Measurements from ENCODE around the gene LTB.

Gene LTB

GRCh38 chr6:31580807-31581433, 1.3 kb downstream of the LTB start:
- Histone ChIP-seq H3K9me3 (ENCODE audit: control insufficient read depth, insufficient read depth, low read depth, low read length) (no peaks in the 10 kb centered on the region), H3K4me3 (ENCODE audit: low read depth, low read length) (peak overlapping the region; percentile 44), H3K36me3 (ENCODE audit: control insufficient read depth in 2 of 2, insufficient read depth in 1 of 2, low read length in 2 of 2) (no peaks in the 10 kb centered on the region), H3K4me1 (ENCODE audit: control insufficient read depth, insufficient read depth, low read length) (peaks cover 4% of the 10 kb centered on the region; the same call in 1 of the 2 replicates), H3K27ac (ENCODE audit: extremely low read depth, low read depth, low read length) (peak overlapping the region; percentile 34; the same call in 1 of the 2 replicates)
- ChIA-PET POLR2A (interaction anchor here (0.6 to 2.1 kb wide), 9 partner anchors 12 to 250 kb away, joined by 3 to 7 read pairs (median 4); partner anchors contain the start of genes DDX39B, HSPA1B, NCR3 and PRRC2A), CTCF (interaction anchor here (0.6 to 18.7 kb wide), 30 partner anchors 8 to 1434 kb away, joined by 3 to 518 read pairs (median 4); partner anchors contain the start of genes AIF1, ATP6V1G2, LTA and MICA)
- TF ChIP-seq ZNF324 (tag by site-specific recombination; IDR thresholded peaks at IDR 0.05), result peak; percentile 52
- TF ChIP-seq ZBTB7A (tag by site-specific recombination; IDR thresholded peaks at IDR 0.05; ENCODE audit: low read depth), result peak; percentile 77; the same call in 1 of the 2 replicates
- no peak for TF ChIP-seq KLF9 (tag by site-specific recombination; IDR thresholded peaks at IDR 0.05; ENCODE audit: low read depth)
- TF ChIP-seq ZBTB49 (tag by site-specific recombination; IDR thresholded peaks at IDR 0.05; ENCODE audit: low read depth), result no peak
- TF ChIP-seq ZNF280D (tag by site-specific recombination; IDR thresholded peaks at IDR 0.05), result no peak
- TF ChIP-seq SP7 (tag by site-specific recombination; IDR thresholded peaks at IDR 0.05), result peak; percentile 46; the same call in 1 of the 2 replicates
- TF ChIP-seq ZNF157 (tag by site-specific recombination; IDR thresholded peaks at IDR 0.05), result no peak
- no peak for TF ChIP-seq ZNF146 (tag by site-specific recombination; IDR thresholded peaks at IDR 0.05)
- no peak for TF ChIP-seq ZNF558 (tag by site-specific recombination; IDR thresholded peaks at IDR 0.05)
- TF ChIP-seq KLF17 (tag by site-specific recombination; IDR thresholded peaks at IDR 0.05), result no peak
- TF ChIP-seq ZSCAN30 (tag by site-specific recombination; IDR thresholded peaks at IDR 0.05), result peak; percentile 61; the same call in 1 of the 2 replicates
- TF ChIP-seq MZF1 (tag by site-specific recombination; IDR thresholded peaks at IDR 0.05; ENCODE audit: borderline replicate concordance), result no peak
- TF ChIP-seq ZNF10 (tag by site-specific recombination; IDR thresholded peaks at IDR 0.05), result no peak
- TF ChIP-seq ZXDB (tag by site-specific recombination; IDR thresholded peaks at IDR 0.05), result peak; percentile 87
- no peak for TF ChIP-seq PBX3 (CRISPR knock-in tag; IDR thresholded peaks at IDR 0.05)
- TF ChIP-seq ZNF221 (tag by site-specific recombination; IDR thresholded peaks at IDR 0.05; ENCODE audit: borderline replicate concordance), result no peak
- TF ChIP-seq ZNF473 (tag by site-specific recombination; IDR thresholded peaks at IDR 0.05), result no peak
- TF ChIP-seq ZNF791 (tag by site-specific recombination; IDR thresholded peaks at IDR 0.05), result no peak
- TF ChIP-seq PATZ1 (tag by site-specific recombination; IDR thresholded peaks at IDR 0.05), result peak; percentile 59
- 0 out of 2 replicates have a peak, but pooled peaks have one; percentile 1 for TF ChIP-seq ZNF501 (tag by site-specific recombination; IDR thresholded peaks at IDR 0.05)
- TF ChIP-seq ZBTB48 (tag by site-specific recombination; IDR thresholded peaks at IDR 0.05), result peak; percentile 18; the same call in 1 of the 2 replicates
- no peak for TF ChIP-seq ZNF148 (tag by site-specific recombination; IDR thresholded peaks at IDR 0.05; ENCODE audit: borderline replicate concordance)
- no peak for TF ChIP-seq BCL11A (tag by site-specific recombination; IDR thresholded peaks at IDR 0.05; ENCODE audit: low read depth)
- no peak; the same call in 1 of the 2 replicates for TF ChIP-seq MYNN (tag by site-specific recombination; IDR thresholded peaks at IDR 0.05; ENCODE audit: borderline replicate concordance)
- no peak; the same call in 1 of the 2 replicates for TF ChIP-seq ZNF785 (tag by site-specific recombination; IDR thresholded peaks at IDR 0.05)

Measured in HEK293 (cell line).